HG03432 (cell line): Measurements from ENCODE around the gene TARP.
A peak's percentile ranks its signal among the peaks of the same experiment; 100 is the strongest.
"Not testable (repeated sequence)": the region's sequence is repeated elsewhere in the genome, so short reads cannot be mapped to it uniquely, and the experiment has no call there.

ENCODE experiments used
- ATAC-seq: cut with Tn5 transposase; IDR thresholded peaks from one replicate; pipeline ENCODE4 v1.9.1; 2021; ENCODE audit warnings: mild to moderate bottlenecking, moderate library complexity; ENCODE audit not compliant: unreplicated experiment

The TARP gene

GRCh38 chr7:38299275-38299931, 26.0 kb upstream of the TARP start:
- no peak for ATAC-seq

- peak; percentile 69 for ATAC-seq
These were observed 22.8 kb upstream of the TARP start for GRCh38 chr7:38296059-38296857.

GRCh38 chr7:38294926-38295325, 21.5 kb upstream of the TARP start:
- ATAC-seq = no peak

GRCh38 chr7:38292442-38292841, 19.0 kb upstream of the TARP start:
- ATAC-seq = no peak

GRCh38 chr7:38291650-38292049, 18.2 kb upstream of the TARP start:
- ATAC-seq = no peak

GRCh38 chr7:38291117-38291647, 17.7 kb upstream of the TARP start:
- ATAC-seq = no peak

GRCh38 chr7:38284553-38284952, 11.1 kb upstream of the TARP start:
- ATAC-seq = no peak

GRCh38 chr7:38283809-38284208, 10.4 kb upstream of the TARP start:
- no peak for ATAC-seq

GRCh38 chr7:38283107-38283506, 9.7 kb upstream of the TARP start:
- ATAC-seq = no peak

GRCh38 chr7:38282081-38282480, 8.6 kb upstream of the TARP start:
- ATAC-seq = no peak

GRCh38 chr7:38281266-38281665, 7.8 kb upstream of the TARP start:
- ATAC-seq = no peak

- no peak for ATAC-seq
These were observed 7.3 kb upstream of the TARP start for GRCh38 chr7:38280707-38281106.

- no peak for ATAC-seq
These were observed 6.6 kb upstream of the TARP start for GRCh38 chr7:38280000-38280399.

- ATAC-seq = no peak
These were observed 2.9 kb upstream of the TARP start for GRCh38 chr7:38276096-38276877.

- no peak for ATAC-seq
These were observed 1.6 kb upstream of the TARP start for GRCh38 chr7:38274927-38275620.

GRCh38 chr7:38274486-38274885, 1.1 kb upstream of the TARP start:
- ATAC-seq = no peak

- ATAC-seq = not testable (repeated sequence)
These were observed 3.0 kb downstream of the TARP start for GRCh38 chr7:38270405-38270804.

- not testable (repeated sequence) for ATAC-seq
These were observed 3.6 kb downstream of the TARP start for GRCh38 chr7:38269704-38270346.

- not testable (repeated sequence) for ATAC-seq
These were observed 7.5 kb downstream of the TARP start for GRCh38 chr7:38265958-38266357.

- not testable (repeated sequence) for ATAC-seq
These were observed 8.8 kb downstream of the TARP start for GRCh38 chr7:38264602-38265001.
